ENCODE results near the gene REXO4.

The REXO4 gene

DNA sequence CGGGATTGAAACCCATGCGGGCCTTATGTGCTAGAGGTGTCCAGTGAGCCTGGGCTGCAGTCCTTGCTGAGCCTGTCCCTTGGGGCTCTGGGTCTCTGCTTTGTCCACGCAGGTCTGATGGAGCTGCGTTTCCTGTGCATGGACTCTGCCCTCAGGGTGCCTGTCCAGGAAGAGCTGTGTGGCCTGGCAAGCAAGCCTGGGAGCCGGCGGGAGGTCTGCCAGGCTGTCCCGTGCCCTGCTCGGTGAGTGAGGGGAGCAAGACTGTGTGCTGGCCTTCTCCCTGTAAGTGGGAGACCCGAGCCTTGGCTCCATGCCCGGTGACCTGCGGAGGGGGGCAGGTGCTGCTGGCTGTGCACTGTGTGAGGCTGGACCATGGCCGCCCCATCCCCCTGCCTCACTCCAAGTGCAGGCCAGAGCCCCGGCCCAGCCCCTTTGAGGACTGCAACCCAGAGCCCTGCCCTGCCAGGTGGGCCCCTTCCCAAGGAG, 30.7 kb upstream of the REXO4 start:
- no peak for DNase-seq

DNA sequence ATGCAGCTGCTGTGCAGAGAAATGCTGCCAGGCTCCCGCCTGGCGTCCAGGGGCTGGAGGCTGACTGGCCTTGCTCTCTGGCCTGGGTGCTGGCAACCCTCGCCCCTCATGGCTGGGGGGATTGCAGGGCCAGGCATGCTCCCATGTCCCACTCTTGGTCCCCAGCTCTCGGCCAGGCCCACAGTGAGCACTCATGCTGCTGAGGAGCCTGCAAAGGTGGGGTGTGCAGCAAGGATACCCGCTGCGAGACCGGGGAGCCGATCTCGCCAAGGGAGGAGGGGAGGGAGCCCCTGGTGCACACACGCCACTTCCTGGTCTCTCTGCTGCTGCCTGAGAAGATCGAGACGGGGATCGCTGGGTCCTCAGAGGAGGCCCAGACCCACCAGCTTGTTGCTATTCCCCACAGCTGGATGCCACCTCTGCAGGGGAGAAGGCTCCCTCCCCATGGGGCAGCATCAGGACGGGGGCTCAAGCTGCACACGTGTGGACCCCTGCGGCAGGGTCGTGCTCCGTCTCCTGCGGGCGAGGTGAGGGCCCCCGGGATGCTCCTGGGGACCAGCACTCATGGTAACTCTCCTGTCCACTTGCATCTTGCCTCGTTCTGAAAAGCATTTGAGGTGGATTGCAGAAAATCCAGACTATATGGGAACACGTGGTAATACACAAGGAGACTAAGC, 27.6 kb upstream of the REXO4 start:
- no peak for DNase-seq

DNA sequence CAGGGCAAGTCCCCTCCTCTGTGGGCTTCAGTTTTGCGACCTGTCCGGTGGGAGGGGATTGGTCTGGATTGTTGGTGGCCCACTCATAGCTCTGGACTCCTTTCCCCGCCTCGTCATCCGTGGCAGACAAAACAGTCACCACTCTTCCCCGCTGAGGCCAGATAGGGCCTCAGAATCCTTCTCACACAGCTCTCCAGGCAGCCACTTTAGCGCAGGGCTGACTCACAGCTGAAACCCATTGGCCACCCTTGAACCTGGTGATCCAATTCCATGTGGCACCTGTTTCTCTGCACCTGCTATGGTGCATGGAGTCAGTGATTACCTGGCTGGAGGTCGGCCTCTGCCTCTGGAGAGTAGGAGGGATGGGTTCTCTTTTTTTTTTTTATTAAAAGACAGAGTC, 26.2 kb upstream of the REXO4 start:
- DNase-seq: no peak

DNA sequence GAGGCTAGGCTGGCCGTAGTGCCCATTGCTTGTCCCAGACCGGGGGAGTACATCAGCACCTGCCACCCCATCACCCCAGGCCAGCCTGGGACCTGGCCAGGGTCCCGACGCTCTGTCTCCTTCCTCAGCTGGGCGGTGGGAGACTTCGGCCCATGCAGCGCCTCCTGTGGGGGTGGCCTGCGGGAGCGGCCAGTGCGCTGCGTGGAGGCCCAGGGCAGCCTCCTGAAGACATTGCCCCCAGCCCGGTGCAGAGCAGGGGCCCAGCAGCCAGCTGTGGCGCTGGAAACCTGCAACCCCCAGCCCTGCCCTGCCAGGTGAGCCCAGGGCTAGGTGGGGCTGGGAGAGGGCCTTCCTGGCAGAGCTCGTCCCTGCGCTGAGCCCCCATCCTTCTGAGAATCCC, 25.4 kb upstream of the REXO4 start:
- DNase-seq: no peak

DNA sequence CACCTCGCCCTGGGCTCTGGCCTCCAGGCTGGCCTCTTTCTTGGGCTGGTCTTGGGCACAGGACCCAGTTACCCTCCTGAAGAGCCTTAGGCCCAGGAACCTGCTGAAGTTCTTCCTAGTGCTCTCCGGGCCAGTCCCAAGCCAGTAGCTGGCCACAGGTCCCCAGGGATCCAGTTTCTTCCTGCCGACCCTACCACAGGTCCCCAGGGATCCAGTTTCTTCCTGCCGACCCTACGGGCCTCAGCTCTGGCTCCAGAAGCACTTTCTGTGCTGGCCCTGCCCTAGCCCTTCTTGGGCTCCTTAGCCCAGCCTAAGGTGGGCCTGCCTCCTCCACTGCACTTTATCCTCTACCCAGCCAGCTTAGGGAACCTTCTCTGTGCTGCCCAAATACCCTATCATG, 23.8 kb upstream of the REXO4 start:
- DNase-seq: no peak

DNA sequence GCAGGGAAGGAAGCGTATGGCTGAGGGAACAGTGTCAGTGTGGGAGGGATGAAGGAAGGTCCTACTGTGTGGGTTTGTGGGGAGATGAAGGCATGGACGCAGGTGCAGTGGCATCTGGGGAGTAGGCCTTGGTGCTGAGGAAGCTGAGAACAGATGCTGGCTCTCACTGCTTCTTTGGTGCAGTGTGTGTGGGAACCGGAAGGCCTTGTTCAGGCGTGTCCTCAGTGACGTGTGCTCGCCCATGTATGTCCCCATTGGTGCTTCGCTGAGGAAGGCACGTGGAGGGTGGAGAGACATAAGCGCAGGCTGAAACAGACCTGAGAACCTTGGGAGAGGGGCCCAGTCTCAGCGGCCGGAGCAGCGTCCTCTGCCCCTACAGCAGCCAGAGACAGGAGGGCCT, 23.1 kb upstream of the REXO4 start:
- no peak for DNase-seq

DNA sequence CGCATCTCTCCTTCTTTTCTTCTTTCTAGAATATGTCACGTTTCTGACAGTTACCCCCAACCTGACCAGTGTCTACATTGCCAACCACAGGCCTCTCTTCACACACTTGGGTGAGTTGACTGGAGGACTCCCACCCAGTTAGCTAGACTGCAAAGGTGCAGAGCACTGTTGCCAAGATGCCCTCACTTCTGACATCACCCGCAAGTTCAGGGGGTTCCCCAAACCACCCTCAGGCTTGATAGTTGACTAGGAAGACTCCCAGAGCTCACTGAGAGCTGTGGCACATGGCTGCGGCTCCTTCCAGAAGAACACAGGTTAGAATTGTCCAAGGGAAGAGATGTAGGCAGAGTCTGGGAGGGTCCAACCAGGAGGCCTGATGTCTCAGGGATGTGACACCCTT, 21.5 kb upstream of the REXO4 start:
- DNase-seq: no peak

DNA sequence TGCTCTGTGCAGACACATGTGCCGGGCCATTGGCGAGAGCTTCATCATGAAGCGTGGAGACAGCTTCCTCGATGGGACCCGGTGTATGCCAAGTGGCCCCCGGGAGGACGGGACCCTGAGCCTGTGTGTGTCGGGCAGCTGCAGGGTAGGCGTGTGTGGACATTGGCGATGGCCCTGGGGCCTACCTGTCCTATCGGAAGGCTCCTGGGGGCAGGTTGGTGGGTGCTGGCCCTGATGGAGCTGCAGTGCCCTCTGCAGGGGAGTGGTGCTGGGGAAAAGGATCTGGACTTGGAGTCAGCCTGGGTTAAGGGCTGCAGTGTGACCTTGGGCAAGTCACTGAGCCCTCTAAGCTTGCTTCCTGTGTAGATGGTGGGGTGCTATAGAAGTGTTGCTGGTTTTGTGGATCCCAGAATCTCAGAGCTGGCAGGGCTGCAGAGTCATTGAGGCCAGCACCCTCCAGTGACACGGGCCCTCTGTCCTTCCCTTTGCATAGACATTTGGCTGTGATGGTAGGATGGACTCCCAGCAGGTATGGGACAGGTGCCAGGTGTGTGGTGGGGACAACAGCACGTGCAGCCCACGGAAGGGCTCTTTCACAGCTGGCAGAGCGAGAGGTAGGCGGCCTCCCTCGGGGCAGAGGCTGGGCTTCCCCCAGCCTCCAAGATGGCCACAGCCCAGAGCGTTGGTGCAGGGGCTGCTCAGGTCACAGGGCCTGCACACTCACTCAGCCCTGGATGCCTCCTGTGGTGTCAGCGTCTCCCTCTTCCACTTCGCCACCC, 20.1 kb upstream of the REXO4 start:
- no peak for DNase-seq

DNA sequence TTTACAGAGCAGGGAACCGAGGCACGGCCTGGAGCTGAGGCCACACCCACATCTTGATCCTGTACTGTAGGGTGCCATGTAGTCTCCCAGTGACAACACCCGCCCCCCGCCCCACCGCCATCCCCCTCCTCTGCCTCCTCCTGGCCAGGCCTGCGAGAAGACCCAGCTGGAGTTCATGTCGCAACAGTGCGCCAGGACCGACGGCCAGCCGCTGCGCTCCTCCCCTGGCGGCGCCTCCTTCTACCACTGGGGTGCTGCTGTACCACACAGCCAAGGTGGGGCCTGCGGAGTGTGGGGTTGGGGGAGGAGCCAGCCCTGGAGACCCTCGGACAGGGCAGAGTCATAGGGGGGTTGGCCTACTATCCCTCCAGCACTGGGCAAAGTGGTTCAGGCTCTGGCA, 18.9 kb upstream of the REXO4 start:
- DNase-seq: no peak

DNA sequence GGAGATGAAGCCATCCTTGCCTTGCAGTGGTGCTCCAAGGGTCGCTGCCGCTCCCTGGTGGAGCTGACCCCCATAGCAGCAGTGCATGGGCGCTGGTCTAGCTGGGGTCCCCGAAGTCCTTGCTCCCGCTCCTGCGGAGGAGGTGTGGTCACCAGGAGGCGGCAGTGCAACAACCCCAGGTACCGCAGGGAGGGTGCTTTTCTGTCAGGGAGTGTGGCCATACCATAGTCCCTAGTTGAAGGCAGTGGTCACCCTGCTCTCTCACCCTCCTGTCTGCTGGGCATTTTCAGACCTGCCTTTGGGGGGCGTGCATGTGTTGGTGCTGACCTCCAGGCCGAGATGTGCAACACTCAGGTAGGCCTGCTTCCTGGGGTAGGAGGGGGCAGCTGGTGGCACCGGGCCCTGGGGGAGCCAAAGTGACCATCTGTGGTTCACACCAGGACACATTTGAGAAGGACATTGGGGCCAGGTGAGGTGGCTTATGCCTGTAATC, 15.6 kb upstream of the REXO4 start:
- DNase-seq: no peak

DNA sequence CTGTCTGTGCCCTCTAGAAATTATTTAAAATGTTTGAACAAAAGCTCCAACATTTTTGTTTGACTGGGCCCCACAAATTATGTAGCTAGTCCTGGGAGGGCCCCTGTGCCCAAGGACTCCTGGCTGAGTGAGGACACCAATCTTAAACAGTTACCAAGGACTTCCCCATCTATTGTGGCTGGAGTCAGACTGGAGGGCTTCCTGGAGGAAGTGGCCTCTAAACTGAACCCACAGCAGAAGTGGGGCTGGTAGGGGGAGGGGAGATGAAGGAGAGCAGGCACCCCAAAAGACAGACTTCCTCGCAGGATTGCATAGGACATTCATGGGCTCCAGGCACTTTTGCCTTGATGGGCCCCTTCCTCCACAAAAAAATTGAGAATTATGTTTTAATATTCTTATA, 12.4 kb upstream of the REXO4 start:
- no peak for DNase-seq

DNA sequence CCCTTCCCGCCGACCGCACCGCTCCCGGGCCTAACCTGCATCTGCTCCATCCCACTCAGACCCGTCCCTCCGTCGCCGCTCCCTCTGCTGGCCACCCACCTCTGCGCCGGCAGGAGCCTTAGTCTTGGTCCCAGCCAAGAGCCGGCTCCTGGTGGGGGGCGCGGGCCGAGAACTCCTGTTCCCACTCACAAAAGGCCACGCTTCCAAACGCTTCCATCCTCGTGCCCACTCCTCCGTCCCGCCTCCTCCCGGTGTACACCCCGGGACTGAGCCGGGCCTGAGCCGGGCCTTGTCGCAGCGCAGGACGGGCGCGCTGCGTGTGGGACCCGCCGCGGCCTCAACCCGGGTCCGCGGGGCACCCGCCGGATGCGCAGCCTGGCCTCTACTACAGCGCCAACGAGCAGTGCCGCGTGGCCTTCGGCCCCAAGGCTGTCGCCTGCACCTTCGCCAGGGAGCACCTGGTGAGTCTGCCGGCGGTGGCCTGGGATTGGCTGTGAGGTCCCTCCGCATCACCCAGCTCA, 11.9 kb upstream of the REXO4 start:
- no peak for DNase-seq

DNA sequence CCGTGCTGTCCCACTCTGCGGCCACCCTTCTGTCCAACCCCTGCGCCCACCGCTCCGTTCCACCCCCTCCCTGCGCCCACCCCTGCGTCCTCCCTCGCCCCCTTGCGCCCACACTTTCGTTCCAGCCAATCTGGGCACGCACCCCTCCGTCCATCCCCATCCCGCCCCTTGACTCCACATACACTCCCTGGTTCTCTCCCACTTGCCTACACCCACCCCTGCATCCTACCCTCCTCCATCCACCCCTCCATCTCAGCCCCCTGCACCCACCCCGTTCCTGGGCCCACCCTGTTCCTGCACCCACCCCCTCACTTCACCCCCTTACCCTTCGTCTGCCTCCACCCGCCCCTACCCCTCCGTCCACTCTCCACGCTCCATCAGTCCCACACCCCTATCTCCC, 11.4 kb upstream of the REXO4 start:
- no peak for DNase-seq

DNA sequence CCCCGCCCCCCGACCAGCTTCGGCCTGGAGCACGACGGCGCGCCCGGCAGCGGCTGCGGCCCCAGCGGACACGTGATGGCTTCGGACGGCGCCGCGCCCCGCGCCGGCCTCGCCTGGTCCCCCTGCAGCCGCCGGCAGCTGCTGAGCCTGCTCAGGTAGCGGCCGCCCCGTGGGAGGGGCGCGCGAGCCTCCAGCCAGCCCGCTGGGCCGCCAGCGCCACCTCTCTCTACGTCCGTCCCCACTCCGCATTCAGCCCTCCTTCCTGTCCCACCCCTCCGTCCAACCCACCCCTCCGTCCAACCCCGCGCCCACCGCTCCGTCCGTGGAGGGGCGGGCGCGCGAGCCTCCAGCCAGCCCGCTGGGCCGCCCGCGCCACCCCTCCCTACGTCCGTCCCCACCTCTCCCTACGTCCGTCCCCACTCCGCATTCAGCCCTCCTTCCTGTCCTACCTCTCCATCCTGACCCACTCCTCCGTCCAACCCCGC, 10.8 kb upstream of the REXO4 start:
- DNase-seq: no peak

DNA sequence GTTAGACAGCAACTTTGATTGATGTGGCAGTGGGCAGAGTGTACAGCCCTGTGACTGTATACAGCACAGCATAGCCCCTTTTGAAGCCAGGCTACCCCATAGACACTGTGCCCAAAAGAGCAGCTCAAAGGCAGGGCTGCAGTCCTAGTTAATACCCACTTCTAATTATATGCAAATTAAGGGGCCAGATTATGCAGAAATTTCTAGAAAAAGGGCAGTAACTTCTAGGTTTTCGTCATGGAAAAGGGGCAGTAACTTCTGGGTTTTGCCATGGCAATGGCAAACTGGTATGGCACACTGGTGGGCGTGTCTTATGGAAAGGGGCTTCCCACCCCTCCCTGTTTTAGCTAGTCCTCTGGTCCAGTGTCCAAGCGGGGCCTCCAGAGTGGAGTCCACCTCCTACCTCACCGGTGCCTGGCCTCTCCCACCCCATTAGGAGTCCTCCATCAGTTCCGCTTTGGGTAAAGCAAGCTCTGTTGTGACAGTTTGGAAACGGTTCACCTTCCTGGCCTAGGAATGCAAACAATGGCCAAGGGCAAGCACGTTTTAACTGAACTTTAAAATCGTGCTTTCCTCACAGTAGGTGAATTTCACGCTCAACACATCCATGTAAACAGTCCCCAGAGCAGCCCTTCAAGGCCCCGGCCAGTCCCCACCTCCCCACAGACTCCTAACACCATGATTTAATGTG, 10.0 kb upstream of the REXO4 start:
- DNase-seq: no peak

DNA sequence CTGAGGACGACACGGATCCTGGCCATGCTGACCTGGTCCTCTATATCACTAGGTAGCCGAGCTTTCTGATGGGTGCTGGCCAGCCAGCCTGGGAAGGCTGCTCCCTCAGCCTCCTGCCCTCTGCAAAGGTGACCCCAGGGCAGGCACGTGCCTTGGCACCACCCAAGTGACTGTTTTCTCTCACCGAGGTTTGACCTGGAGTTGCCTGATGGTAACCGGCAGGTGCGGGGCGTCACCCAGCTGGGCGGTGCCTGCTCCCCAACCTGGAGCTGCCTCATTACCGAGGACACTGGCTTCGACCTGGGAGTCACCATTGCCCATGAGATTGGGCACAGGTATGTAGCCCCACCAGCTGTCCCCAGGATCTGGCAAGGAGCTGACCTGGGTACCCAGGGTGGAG, 8.2 kb upstream of the REXO4 start:
- no peak for DNase-seq

DNA sequence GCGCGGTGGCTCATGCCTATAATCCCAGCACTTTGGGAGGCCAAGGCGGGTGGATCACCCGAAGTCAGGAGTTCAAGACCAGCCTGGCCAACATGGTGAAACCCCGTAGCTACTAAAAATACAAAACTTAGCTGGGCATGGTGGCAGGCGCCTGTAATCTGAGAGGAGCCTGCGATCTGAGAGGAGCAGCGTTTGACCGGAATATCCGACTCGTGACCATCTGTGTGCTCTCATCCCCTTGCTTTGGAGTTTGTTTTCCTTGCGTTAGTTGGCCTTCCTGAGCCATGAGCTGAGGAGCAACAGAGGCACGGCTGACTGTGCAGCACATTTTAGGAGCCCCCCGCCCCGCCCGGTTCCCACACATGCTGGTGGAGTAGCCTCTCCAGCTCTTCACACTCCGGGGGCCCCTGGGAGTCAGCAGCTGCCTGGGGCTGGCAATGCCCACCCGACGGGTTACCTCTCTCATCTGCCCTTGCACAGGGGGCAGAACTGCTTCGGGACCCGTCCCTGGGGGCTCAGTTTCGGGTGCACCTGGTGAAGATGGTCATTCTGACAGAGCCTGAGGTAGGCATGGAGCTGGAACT, 7.3 kb upstream of the REXO4 start:
- DNase-seq: no peak

DNA sequence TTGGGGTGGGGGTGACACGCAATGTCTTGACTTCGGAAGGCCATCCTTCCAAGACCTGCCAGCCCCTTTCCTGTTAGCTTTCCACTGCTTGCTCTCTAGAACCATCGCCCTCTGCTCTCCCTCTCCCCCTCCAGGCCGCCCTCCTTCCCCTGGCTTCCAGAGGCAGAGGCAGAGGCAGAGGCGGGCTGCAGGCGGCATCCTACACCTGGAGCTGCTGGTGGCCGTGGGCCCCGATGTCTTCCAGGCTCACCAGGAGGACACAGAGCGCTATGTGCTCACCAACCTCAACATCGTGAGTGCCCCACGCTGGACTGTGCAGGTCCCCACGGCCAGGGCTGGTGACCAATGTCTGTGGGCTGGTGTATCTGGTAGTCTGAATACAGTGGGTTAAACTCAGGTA, 6.4 kb upstream of the REXO4 start:
- DNase-seq: no peak

DNA sequence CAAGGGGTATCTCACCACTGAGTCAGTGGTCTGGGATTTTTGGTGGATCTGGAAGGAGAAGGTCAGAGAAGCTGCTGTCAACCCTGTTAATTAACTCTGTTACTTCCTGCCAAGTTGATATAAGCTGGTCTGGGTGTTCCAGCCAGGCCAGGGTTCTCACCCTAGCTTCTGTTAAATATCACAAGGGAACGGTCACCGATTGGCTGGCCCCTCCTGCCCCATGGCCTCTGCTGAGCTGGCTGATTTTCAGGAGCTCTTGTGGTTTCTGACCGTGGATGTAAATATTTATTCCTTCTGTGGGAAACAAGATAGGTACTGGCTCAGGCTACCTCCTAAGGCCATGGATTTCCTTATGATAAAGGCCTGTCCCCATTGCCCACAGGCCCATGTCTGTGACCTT, 5.4 kb upstream of the REXO4 start:
- DNase-seq: no peak

DNA sequence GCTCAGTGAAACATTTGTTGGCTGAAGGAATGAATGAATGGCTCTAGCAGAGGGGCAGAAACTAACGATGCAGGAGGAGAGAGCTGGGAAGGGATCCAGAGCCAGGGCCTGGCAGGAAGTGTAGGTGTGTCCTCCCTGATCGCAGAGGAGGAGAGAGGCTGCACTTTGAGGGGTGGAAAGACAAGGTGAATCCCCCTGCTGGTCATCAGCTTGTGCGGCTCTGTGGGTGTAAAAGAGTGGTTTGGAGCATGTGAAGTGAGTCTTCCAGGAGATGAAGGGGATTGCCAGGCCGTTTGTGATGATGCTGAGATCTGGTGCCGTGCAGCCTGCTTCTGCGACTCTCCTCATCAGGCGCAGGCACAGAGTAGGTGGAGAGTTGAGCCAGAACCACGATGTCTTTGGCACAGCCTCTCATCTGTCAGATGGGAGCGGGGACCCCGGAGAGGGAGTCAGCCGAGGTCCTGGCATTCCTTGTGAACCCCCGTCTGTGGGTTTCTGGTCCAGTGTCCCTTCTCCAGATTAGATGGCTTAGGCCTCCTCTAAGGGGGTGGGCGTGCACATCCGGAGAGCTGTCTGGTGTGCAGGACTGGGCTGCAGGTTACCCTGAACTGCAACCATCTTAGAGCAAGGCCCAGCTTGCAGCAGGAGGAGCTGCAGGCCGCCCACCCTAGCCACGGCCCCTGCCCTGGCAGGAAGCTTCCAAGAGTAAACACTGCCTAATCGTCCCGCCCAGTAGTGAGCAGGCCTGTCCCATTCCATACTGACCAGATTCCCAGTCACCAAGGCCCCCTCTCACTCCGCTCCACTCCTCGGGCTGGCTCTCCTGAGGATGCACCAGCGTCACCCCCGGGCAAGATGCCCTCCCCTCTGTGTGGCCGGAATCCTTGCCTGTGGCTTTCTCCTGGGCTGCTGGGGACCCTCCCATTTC, 4.1 kb upstream of the REXO4 start, which contains the start of gene ADAMTS13:
TSS of gene ADAMTS13 (plus strand) at position 753 of the 928 bp plus-strand sequence. CDS start at position 830, 77 bp downstream.
- DNase-seq: no peak

DNA sequence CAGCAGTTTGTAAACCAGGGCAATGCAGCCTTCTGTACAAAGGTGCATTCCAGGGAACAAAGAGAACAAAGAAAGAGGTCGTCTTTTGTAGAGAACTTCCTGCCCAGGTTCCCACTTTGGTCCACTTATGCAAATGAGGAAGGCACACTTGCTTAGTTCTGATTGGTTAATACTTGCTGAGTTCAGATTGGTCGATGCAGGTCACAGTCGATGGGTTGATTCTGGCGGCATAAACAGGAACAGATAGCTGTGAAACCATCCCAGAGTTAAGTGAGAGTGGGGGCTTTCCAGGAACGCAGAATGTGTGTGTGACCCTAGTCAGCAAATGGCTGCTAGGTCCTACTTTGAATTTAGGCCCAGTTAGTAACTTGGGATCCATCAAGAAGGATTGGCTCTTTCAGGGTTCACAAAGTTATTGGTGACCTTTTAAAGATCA, 2.6 kb upstream of the REXO4 start:
- DNase-seq: no peak

DNA sequence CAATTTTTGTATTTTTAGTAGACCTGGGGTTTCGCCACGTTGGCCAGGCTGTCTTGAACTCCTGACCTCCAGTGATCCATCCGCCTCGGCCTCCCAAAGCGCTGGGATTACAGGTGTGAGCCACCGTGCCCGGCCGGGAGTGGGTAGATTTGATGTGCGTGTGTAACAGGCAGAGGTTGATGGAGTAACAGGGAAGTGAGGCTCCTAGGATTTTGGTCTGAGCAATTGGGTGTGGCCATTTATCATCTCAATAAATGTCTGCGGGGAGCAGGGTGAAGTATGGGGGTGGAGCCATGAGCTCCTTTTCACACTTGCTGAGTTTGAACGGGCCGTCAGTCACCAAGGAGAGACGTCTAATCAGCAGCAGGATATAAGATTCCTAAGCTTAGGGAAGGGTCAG, 1.2 kb upstream of the REXO4 start:
- no peak for DNase-seq

Measured in activated gamma-delta T cell (primary cell).